BJ (cell line): Measurements from ENCODE around the gene ACHE. TPM values are rescaled to one million over a fixed set of nuclear protein-coding genes. Genes with fewer than 3 reads are reported as not detected.

ENCODE experiments used
- CTCF ChIA-PET: fragments of 350-600 bp; formaldehyde crosslinking; extraction: SDS; loops from one replicate; lab custom pipeline; 2021; ENCODE audit warnings: antibody characterized with exemption, inconsistent platforms; lab: Yijun Ruan, JAX
- POLR2A ChIA-PET: fragments of 300-600 bp; sonication (Branson Sonifier 250); formaldehyde crosslinking; extraction: SDS; loops from one replicate; lab custom pipeline; 2021; ENCODE audit warnings: antibody characterized with exemption; lab: Charles Lee
- DNase-seq: peaks from one replicate; pipeline ENCODE4 v3.0.0-alpha.2; 2011; ENCODE audit warnings: low read depth
- H3K27me3 ChIP-seq: 2 replicates; pipeline ENCODE4 v1.6.0; 2011; ENCODE audit warnings: low read length; ENCODE audit not compliant: control insufficient read depth, insufficient read depth
- H3K36me3 ChIP-seq: 2 replicates; pipeline ENCODE4 v1.5.1; 2011; ENCODE audit warnings: low read length; ENCODE audit not compliant: control insufficient read depth, insufficient read depth
- H3K4me3 ChIP-seq: 2 replicates; pipeline ENCODE4 v1.5.1; 2011; ENCODE audit warnings: low read depth, mild to moderate bottlenecking, control low read depth, low read length
- polyA plus RNA-seq: library from polyadenylated mRNA; depleted of rRNA; stranded (reverse); fragments of >200 nt; gene quantifications from 2 replicates; pipeline ENCODE4 v1.2.3, GENCODE V29; 2011
- TF ChIP-seq, protein P1 (sequence below): IDR thresholded peaks from 2 replicates; pipeline ENCODE4 v1.5.1; 2011; ENCODE audit warnings: low read depth, mild to moderate bottlenecking, control low read depth, inconsistent platforms, low read length, moderate library complexity; ENCODE audit not compliant: insufficient read depth

Gene ACHE
- polyA plus RNA-seq, 1 experiment = 0.22 TPM

DNA sequence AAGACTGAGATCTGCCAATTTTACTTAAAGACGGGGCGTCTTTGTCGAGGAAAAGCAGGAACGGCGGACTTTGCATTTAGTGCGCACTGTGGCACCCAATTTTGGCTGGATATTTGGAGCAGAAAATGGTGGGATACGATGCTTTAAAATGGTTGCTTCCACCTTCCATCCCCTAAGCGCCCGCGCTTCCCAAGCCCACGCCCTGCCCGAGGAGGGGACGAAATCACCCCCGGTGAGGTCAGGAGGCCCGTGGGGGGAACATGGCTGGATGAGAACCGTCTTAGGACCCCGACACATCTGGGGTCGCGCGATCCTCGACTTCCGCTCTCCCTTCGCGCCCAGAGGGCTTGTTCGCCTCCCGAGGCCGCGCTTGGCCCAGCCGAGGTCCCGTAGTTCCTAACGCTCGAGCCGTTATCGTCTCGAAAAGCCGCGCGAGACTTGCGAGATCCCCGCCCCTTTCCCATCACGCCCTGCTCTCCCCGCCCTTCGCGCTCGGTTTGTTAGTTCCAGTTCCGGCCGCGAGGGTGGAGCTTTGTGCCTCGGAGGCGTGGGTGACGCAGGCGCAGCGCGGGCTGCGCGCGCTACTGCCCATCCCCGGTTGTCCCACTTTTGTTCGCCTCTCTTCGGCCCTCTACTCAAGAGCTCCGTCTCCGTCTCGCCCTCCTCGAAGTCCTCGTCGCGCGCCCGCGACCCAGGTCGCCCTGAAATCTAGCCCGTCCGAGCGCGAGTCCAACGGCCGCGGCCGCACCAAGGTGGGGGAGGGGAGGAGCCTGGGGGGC lies 20.9 kb downstream of the ACHE start, which contains the start of gene SRRT:
Gene SRRT (plus strand): TSS at position 527 of the 779 bp plus-strand sequence. CDS start 488 bp downstream, outside the sequence.
- POLR2A ChIA-PET = interaction anchor here (0.6 to 1.9 kb wide), 7 partner anchors 11 to 1062 kb away, joined by 3 to 13 read pairs (median 4); partner anchors contain the start of genes POP7 and UFSP1
- CTCF ChIA-PET = interaction anchor here (0.6 to 2.0 kb wide), 7 partner anchors 20 to 1926 kb away, joined by 3 to 11 read pairs (median 4); partner anchors contain the start of gene ACHE
- Histone ChIP-seq H3K36me3 (peaks cover 33% of the 10 kb centered on the region), H3K4me3 (peak within 1 kb of the TSS; percentile 80), H3K27me3 (no peaks in the 10 kb centered on the region)
- TF ChIP-seq, protein P1, sequence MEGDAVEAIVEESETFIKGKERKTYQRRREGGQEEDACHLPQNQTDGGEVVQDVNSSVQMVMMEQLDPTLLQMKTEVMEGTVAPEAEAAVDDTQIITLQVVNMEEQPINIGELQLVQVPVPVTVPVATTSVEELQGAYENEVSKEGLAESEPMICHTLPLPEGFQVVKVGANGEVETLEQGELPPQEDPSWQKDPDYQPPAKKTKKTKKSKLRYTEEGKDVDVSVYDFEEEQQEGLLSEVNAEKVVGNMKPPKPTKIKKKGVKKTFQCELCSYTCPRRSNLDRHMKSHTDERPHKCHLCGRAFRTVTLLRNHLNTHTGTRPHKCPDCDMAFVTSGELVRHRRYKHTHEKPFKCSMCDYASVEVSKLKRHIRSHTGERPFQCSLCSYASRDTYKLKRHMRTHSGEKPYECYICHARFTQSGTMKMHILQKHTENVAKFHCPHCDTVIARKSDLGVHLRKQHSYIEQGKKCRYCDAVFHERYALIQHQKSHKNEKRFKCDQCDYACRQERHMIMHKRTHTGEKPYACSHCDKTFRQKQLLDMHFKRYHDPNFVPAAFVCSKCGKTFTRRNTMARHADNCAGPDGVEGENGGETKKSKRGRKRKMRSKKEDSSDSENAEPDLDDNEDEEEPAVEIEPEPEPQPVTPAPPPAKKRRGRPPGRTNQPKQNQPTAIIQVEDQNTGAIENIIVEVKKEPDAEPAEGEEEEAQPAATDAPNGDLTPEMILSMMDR = peak; percentile 39
- DNase-seq = peak; percentile 79

DNA sequence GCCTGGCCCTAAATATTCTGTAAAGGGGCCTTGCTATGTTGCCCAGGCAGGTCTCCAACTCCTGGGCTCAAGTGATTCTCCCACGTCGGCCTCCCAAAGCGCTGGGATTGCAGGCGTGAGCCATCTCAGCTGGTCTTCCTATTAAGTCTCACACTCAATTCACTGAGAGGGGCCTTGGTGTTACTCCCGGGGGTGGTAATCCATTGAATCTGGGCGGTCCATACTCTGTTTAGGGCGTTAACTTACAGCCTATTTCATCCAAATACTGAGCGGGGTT lies 21.4 kb downstream of the ACHE start:
- Histone ChIP-seq H3K36me3 (peaks cover 33% of the 10 kb centered on the region), H3K4me3 (peak overlapping the region; percentile 56), H3K27me3 (no peaks in the 10 kb centered on the region)
- no peak for DNase-seq
- ChIA-PET CTCF (no interaction called here), POLR2A (no interaction called here)
- TF ChIP-seq, protein P1 = no peak

DNA sequence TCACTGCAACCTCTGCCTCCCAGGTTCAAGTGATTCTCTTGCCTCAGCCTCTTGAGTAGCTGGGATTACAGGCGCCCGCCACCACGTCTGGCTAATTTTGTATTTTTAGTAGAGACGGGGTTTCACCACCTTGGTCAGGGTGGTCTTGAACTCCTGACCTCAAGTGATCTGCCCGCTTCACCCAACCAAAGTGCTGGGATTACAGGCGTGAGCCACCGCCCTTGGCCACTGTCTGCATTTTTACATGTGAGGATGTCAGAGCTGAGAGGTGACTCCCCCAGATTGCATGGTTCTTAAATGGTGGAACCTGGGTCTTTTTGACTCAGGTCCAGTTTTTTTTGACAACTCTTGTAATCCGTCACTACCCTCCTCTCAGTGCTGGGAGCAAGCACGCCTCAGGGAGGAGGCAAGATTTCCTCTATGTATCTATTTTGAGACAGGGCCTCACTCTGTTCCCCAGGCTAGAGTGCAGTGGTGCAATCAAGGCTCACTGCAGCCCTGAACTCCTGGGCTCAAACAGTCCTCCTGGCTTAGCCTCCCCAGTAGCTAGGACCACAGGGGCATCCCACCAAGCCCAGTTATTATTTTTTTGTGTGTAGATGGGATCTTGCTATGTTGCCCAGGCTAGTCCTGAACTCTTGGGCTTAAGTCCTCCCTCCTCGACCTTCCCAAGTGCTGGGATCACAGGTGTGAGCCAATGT lies 21.9 kb downstream of the ACHE start:
- TF ChIP-seq, protein P1 = no peak
- no peak for DNase-seq
- H3K27me3 ChIP-seq = no peaks in the 10 kb centered on the region
- no peak overlapping the region for H3K4me3 ChIP-seq
- ChIA-PET CTCF (no interaction called here), POLR2A (no interaction called here)
- H3K36me3 ChIP-seq = peaks cover 33% of the 10 kb centered on the region

DNA sequence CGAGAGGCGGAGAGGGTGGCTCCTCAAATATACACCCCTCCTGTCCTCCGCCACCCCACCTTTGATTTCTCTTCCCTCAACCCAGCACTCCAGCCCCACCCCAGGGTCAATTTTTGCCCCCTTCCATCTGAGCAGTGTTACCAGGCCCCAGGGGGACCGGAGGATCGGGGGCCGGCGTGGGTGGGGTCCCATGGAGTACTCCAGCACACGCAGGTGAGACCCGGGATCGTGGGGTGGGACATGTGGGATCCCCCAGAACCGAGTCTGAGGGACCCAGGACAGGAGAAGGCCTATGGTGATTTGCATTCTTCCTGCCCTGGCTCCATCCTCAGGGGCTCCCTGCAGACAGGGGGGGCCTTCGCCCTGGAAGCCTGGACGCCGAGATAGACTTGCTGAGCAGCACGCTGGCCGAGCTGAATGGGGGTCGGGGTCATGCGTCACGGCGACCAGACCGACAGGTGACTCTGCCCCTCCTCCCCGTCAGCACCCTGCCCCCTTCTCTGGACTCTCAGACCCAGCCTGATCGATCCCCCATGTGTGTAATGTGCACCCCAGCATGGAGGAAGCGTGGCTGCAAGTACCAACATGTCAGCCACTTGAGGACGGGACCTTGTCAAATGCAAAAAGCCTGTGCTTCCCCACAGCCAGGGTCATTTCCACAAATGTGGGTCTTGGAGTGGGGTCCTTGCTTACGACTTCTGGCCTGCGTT lies 27.8 kb downstream of the ACHE start:
- Histone ChIP-seq H3K4me3 (peak overlapping the region; percentile 100), H3K27me3 (no peaks in the 10 kb centered on the region), H3K36me3 (peaks cover 28% of the 10 kb centered on the region)
- TF ChIP-seq, protein P1 = no peak
- POLR2A ChIA-PET = no interaction called here
- DNase-seq = no peak
- CTCF ChIA-PET = interaction anchor here (2.0 kb wide), 1 partner anchor 16 kb away, joined by 5 read pairs; the partner anchor contains the start of gene SLC12A9
